GM19397 (cell line): Measurements from ENCODE around the gene YIF1A.
"Not testable (repeated sequence)": the region's sequence is repeated elsewhere in the genome, so short reads cannot be mapped to it uniquely, and the experiment has no call there.

Experiments
- ATAC-seq: cut with Tn5 transposase; IDR thresholded peaks from one replicate; pipeline ENCODE4 v1.9.1; 2021; ENCODE audit warnings: mild to moderate bottlenecking, moderate library complexity; ENCODE audit not compliant: unreplicated experiment

Gene YIF1A

DNA sequence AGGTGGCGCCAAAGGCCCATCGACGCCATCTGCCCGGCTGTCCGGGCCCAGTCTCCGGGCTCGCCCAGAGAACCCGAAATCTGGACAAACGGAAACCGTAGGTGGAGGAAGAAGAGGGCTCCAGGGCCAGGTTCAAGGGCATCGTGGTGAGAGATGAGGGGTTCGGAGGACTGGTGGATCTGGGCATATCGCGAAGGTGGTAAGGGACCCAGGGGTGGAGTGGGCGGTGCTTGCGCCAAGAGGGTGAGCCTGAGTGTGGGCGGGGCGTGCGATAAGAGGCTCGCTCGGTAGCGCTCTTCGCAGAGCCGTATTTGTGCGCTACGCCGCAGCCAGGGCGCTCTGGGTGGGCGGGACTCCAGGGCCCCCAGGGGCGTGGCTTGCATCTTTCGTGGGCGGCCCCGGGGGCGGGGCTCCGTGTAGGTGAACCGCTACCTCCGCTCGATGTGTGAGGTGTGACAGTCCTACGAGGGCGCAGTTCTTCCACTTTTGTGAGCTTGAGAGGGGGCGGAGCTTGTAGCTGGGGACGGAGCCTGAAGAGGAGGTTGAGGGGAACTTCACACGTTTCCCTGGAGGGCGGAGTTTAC is 23.1 kb upstream of the YIF1A start:
- ATAC-seq: peak; percentile 62

GRCh38 chr11:66311470-66311964 is 22.6 kb upstream of the YIF1A start:
- no peak for ATAC-seq

- ATAC-seq: not testable (repeated sequence)
Observed at GRCh38 chr11:66310803-66311440, 22.0 kb upstream of the YIF1A start.

DNA sequence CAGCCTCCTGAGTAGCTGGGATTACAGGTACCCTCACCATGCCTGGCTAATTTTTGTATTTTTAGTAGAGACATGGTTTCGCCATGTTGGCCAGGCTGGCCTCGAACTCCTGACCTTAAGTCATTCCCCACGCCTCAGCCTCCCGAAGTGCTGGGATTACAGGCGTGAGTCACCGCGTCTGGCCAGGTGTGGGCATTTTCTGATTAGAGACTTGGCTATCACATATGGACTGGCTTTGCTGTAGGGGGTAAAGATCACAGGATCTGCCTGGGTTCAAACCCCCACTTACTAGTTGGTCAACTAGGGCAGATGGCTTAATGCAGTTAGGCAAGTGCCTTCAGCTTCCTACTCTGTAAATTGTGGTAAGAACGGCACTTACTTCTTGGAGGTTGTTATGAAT is 21.4 kb upstream of the YIF1A start:
- ATAC-seq: no peak

GRCh38 chr11:66309475-66309874 is 20.5 kb upstream of the YIF1A start:
- ATAC-seq: no peak

GRCh38 chr11:66302656-66303055 is 13.7 kb upstream of the YIF1A start:
- no peak for ATAC-seq

- no peak for ATAC-seq
Observed at GRCh38 chr11:66299186-66299585, 10.2 kb upstream of the YIF1A start.

DNA sequence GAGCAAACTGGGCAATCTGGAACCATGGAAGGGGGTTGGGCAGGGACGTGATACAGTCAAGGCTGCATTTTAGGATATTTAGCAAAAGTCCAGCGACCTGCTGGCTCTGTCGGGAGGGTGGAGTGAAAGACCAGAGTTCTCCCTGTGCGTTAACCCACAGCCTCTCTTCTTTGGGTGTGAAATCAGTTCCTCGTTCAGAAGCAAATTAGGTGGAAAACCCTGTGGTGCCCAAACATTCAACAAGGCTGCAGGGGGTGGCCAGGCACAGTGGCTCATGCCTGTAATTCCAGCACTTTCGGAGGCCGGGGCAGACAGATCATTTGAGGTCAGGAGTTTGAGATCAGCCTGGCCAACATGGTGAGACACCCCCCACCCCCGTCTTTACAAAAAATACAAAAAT is 8.7 kb upstream of the YIF1A start:
- no peak for ATAC-seq

- no peak for ATAC-seq
Observed at GRCh38 chr11:66294626-66295620, 6.0 kb upstream of the YIF1A start.

DNA sequence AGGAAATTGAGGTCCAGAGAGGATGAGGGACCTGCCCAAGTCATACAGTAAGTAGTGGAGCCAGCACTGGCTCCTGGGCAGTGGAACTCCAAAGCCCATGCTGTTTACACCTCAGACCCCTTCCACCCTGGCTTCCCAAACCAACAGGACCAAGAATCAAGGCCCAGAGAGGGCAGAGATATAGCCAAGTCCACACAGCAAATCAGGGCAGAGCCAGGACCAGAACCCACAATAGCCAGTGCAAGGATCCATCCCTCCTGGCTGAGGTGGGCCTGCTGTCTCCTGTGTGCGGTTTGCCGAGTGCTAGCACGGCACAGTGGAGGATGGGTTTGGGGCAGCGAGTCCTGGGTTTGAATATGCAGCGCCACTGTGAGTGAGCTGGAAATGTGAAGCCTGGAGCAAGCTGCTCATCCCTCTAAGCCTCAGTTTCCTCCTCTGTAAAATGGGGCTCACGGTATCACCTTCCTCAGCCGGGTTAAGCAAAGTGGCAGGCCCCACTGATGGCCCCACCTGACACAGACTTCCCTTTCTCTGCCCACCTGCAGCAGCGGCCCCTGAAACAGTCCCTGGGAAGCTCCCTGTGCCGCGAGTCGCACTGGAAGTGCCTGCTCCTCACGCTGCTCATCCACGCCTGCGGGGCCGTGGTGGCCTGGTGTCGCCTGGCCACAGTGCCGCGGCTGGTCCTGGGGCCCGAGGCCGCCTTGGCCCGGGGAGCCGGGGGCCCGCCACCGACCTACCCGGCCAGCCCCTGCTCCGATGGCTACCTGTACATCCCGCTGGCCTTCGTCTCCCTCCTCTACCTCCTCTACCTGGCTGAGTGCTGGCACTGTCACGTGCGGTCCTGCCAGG is 5.1 kb upstream of the YIF1A start:
- no peak for ATAC-seq

- no peak for ATAC-seq
Observed at GRCh38 chr11:66293352-66293751, 4.4 kb upstream of the YIF1A start.

DNA sequence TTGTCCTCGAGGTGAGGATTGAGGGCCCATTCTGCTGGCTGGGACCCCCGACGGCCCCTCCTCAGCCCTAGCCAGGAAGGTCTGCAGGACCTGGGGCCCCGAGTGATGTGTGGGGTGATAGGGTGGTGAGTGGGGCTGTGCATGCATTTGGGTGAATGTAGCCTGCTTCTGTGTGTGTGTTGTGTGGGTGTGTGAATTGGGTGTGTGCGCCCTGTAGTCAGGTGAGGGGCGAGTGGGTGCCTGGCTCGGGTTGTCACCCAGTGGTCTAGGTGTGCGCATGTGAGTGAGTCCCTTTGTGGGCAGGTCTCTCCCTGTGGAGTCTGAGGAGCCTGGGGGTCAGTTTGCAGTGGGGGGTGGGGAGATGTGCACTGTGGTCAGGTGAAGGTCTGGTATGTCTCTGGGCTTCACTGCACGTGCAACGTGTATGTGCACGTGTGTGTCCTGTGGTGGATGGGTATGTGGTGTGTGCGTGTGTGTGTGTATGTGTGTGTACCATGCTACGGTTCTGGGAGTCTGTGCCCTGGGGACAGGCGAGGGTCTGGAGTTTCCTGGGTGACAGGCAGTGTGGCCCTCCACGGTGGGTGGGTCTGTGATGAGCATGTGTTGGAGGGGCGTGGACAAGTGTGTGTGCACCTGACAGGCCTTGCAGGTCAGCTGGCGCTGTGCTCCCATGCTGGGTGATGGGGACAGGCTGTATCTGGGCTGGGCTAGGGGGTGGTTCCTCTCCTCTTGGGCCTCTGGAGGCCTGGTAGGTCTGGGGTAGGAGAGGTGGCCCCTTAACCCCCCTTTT is 3.8 kb upstream of the YIF1A start:
- ATAC-seq: no peak

DNA sequence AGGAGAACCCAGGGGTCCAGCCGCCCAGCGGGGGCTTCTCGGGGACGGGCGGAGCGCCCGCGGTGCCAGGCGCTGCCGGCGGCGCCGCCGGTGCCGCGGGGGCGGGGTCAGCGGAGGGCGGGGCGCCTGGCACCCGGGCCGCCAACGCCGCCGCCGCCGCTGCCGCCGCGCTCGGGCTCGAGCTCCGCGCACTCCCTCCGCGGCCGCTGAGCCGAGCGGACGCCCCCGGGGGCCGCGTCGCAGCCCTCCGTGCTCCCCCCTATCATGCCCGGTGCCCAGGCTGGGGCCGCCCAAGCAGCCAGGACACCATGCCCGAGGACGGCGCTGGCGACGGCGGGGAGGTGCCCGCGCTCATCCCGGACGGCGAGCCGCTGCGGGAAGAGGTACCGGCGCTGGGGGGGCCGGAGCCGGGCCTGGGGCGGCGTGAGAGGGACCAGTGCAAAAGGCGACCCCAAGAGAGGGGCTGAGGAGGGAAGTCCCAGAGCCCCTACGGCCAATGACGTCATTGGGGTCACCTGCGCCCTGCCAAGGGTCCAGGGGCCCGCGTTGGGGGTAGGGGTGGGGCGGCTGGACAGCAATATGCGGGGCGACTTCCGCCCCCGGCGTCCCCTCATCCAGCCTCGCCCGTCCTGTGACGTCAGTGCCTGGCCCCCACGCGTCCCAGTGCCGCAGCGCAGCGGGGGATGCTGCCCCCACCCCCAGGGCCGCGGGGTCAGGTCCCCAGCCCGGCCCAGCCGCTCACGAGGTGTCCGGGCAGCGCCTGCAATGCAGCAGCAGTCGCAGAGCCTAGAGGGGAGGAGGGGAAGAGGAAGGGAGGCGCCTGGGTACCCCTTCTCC is 3.0 kb upstream of the YIF1A start, which contains the start of gene TMEM151A:
Gene TMEM151A (plus strand): TSS at position 189 of the 837 bp plus-strand sequence. CDS start 120 bp downstream, at position 309.
- no peak for ATAC-seq

DNA sequence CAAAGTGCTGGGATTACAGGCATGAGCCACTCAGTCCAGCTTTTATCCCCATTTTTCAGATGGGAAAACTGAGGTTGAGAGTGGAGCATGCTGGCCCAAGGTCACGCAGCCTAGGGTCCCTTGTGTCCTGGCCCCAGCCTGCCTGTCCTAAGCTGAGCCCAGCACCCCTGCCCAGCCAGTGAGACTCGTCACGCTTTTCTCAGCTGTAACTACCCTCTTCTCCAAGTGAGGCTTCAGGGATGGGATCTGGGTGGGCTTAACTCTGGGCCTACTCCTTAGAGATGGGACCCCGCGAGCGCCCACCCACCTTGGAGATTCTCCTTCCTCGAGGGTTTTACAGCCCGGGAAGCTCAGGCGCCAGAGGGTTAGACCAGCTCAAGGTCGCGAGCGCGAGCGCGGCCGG is 2.4 kb upstream of the YIF1A start:
- no peak for ATAC-seq

DNA sequence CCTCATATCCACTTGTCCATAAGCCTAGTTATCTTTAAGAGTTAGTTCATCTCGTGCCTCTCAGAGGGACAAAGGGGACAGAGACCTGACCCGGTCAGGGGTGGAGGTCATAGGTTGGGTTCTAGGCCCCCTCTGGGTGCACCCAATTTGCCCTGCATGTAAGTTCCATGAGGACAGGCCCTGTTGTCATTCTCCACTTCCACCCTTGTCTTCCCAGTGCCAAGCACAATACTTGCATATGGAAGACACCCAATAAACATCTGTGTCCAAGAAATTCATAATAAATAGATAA is 1.3 kb upstream of the YIF1A start:
- ATAC-seq: no peak

- peak; percentile 27 for ATAC-seq
Observed at GRCh38 chr11:66289548-66290329, 796 bp upstream of the YIF1A start.

DNA sequence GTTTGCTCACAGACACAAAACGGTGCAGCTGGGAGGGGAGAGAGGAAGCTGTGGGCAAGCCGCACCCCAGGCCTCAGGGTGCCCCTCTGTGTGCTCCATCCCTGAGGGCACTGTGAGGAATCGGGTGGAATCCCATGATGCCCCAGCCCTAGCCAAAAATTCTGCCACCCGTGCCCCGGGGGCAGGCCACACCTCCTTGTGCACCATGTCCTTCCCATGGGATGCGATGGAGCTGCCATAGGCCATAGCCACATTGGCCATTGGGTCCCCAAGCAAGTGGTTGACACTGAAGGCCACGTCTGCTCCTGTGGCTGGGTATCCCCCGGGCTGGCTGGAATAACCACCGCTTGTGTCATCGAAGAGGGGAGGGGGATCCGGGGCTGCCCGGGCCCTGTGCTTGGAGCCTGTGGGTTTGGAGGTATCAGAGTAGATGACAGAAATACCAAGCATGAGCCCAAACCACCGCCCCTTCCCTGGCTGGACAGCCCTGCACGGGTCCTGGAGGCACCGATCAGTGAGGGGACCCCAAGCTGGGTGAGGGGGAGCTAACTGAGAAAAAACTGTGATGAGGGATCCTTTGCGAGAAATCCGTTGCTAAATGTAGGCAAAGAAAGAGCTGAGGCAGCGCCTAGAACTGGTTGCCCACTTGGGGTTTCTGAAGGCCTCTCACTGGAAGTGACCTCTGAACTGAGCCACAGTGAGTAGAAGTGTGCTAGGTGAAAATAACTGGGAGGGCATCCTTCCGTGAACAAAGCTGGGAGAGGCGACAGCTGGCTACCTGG is 863 bp downstream of the YIF1A start:
- ATAC-seq: no peak
